HG03442 (cell line): ENCODE results near the gene S100A13.
"Not testable (repeated sequence)": the region's sequence is repeated elsewhere in the genome, so short reads cannot be mapped to it uniquely, and the experiment has no call there.

ENCODE experiments used
- ATAC-seq: cut with Tn5 transposase; IDR thresholded peaks from one replicate; pipeline ENCODE4 v1.9.1; 2021; ENCODE audit warnings: mild to moderate bottlenecking, moderate library complexity; ENCODE audit not compliant: unreplicated experiment

S100A13 gene

DNA sequence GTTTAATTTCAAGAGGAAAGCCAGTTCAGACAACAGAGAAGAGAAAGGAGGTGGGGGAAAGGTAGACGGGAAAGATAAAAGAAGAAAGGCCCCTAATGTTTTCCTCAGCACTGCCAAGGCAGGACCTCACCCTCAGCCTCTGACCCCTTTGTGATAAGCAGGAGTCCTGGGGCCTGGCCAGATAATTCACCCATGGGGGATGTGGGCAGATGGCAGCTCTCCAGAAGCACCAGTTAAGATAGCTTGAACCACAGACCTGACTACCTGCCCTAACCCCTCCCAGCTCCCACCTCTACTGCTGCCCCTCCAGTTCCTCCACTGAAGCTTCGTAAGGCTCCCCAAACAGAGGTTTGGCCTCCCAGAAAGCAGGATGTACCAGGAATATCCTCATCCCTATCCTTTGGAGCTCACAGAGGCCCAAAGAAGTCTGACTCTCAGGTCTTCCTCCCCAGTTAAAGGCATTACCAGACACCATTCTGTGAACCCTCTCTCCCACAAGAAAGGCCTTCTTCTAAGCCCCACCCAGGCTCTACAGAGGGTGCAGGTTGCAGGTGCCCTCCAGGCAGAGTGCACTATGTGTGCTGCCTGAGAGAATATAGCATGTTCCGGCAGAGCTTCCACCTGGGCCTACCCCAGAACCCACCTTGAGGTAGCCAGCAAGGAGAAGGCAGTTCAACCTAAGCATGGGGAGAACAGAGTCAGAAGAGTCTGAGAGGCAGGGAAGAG lies 22.0 kb upstream of the S100A13 start:
- ATAC-seq: no peak

- ATAC-seq: no peak
These were observed 20.8 kb upstream of the S100A13 start for GRCh38 chr1:153648000-153648643.

- ATAC-seq: no peak
These were observed 20.0 kb upstream of the S100A13 start for GRCh38 chr1:153647346-153647714.

DNA sequence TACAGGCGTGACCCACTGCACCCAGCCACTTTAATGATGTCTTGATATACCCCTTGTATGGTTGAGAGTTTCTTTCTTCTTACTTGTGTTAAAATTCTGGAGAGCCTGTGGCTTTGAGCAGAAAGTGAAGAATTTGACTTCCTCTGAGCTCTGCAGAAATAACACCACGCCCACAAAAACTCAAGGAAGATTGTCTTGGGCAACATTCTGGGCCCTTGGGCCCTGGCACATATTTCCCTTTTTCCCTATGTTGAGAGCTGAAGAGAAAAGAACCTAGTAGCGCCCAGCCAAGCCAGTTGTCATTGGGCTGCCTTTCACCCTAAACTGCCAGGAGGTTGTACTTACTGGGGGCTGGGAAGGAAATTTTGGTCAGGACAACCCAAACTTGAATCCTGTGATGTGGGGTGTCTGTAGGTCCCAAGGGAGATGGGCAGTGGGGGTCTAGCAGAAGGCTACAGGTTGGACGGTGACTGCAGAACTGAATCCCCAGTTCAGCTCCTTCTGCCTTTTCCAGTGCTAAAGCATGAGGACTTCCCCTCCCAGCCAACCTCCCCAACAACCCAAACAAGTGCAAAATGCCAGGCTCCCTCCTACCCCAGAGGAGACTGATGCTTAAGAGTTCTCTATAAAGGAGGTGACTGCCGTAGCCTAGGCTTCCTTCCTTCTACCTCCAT lies 19.5 kb upstream of the S100A13 start:
- no peak for ATAC-seq

GRCh38 chr1:153643816-153644215 lies 16.5 kb upstream of the S100A13 start:
- no peak for ATAC-seq

- no peak for ATAC-seq
These were observed 15.8 kb upstream of the S100A13 start for GRCh38 chr1:153643100-153643499.

DNA sequence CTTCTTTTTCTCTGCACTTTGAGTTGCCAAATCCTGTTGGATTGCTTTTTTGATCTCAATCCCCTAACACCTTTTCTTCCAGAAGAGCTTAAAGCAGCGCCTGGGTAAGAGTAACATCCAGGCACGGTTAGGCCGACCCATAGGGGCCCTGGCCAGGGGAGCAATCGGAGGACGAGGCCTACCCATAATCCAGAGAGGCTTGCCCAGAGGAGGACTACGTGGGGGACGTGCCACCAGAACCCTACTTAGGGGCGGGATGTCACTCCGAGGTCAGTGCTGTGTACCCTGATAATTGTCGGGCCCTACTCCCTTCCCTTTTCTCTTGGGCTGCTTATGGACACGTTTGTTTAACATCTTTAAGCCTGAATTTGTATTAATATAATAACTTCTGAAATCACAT lies 14.9 kb upstream of the S100A13 start:
- no peak for ATAC-seq

- ATAC-seq: no peak
These were observed 13.6 kb upstream of the S100A13 start for GRCh38 chr1:153640861-153641260.

DNA sequence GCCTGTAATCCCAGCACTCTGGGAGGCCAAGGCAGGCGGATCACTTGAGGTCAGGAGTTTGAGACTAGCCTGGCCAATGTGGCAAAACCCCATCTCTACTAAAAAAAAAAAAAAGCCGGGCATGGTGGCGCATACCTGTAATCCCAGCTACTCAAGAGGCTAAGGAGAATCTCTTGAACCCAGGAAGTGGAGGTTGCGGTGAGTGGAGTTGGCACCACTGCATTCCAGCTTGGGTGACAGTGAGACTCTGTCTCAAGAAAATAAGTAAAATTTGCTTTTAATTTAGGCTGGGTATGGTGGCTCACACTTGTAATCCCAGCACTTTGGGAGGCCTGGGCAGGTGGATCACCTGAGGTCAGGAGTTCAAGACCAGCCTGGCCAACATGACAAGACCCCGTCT lies 12.9 kb upstream of the S100A13 start:
- ATAC-seq: not testable (repeated sequence)

- no peak for ATAC-seq
These were observed 12.0 kb upstream of the S100A13 start for GRCh38 chr1:153639280-153639679.

- no peak for ATAC-seq
These were observed 11.0 kb upstream of the S100A13 start for GRCh38 chr1:153638261-153638660.

DNA sequence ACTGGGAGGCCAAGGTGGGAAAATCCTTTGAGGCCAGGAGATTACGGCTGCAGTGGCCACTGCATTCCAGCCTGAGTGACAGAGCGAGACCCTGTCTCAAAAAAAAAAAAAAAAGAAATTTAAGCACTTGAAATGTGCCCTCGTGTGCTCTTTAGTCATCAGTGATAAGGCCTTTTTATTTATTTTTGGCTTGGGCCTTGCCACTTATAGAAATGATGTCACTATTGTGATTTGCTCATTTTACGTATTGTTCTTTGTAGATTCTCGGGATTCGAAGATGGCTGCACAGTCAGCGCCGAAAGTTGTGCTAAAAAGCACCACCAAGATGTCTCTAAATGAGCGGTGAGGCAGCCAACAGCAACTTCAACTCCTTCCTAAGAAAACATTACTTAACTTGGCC lies 9.0 kb upstream of the S100A13 start:
- ATAC-seq: no peak

GRCh38 chr1:153635872-153636271 lies 8.6 kb upstream of the S100A13 start:
- no peak for ATAC-seq

GRCh38 chr1:153633754-153634665 lies 6.7 kb upstream of the S100A13 start, which contains the start of gene CHTOP:
TSS of gene CHTOP (plus strand) at chr1:153634066. CDS start at chr1:153636589, 2,523 bp downstream.
- ATAC-seq: peak; percentile 84

GRCh38 chr1:153633161-153633753 lies 6.0 kb upstream of the S100A13 start:
- ATAC-seq: no peak

DNA sequence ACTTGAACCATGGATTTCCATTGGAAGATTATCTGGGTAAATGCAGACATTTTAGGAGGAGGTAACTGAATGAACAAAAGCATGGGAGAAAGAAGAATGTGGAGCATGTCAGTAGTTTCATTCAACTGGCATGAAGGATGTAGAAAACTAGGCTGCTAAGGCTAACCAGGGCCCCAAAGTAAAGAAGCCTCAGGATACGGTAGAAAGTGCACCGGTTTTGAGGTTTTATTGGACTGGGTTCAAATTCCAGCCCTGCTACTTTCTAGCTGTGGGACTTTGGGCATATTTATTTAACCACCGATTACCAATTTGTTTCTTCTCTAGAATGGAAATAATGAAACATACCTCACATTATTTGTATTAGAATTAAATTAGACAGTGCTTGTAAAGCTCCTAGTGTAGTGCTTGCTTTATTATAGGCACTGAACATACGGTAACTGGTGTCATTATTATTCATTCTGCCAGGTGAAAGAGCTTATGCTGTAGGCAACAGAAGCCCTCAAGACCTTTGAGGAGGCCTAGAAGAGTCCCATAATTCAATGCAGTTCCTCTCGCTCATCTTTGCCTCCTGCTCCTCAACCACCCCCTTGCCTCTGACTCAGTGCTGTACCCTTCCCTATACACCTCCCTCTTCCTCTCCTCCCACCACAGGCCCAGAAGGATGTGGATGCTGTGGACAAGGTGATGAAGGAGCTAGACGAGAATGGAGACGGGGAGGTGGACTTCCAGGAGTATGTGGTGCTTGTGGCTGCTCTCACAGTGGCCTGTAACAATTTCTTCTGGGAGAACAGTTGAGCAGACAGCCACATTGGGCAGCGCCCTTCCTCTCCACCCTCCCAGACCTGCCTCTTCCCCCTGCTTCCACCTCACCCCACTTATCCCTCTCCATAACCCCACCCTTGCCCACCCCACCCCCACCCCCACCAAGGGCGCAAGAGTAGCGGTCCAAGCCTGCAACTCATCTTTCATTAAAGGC lies 4.0 kb upstream of the S100A13 start:
- ATAC-seq: no peak

DNA sequence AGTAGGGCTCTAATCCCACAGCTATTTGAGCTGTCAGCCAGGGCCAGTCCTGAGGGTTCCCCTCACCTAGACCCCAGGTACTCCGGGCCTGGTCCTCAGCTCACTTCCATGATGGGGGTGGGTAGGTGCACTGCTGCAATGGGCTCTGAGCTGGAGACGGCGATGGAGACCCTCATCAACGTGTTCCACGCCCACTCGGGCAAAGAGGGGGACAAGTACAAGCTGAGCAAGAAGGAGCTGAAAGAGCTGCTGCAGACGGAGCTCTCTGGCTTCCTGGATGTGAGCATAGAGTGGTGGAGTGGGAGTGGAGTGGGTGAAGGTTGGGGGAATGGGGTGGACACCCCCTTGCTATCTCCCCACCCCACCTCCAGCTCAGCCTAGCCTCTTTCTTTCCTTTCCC lies 3.1 kb upstream of the S100A13 start:
- ATAC-seq: no peak

- no peak for ATAC-seq
These were observed 2.7 kb upstream of the S100A13 start for GRCh38 chr1:153629971-153630370.

DNA sequence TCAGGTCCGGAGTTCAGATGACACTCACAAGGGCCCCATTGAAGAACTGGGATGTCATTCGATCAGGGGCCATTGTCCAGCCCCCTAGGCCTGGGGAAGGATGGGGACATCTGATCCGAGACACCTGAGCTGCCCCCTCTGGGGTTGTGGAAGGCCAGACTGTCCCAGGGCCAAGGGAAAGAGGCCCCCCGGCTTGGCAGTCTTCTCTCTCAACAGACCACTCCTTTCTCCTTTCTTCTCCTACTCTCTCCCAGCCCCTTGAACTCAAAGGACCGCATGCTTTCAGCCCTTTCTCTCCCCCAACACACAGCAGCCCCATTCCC lies 2.0 kb upstream of the S100A13 start:
- ATAC-seq: no peak
